ENCODE results near the gene HEY2.
A peak's percentile ranks its signal among the peaks of the same experiment; 100 is the strongest.

HEY2 gene

GRCh38 chr6:125745281-125746018, 4.0 kb upstream of the HEY2 start:
- peak; percentile 77 for DNase-seq

GRCh38 chr6:125746019-125746414, 3.4 kb upstream of the HEY2 start:
- peak; percentile 55 for DNase-seq

- DNase-seq = peak; percentile 89
Measured at GRCh38 chr6:125746731-125747588, 2.5 kb upstream of the HEY2 start.

- peak; percentile 81 for DNase-seq
Measured at GRCh38 chr6:125747589-125748405, 1.6 kb upstream of the HEY2 start.

GRCh38 chr6:125748406-125749172, 843 bp upstream of the HEY2 start:
- peak; percentile 76 for DNase-seq

- peak; percentile 66 for DNase-seq
Measured at GRCh38 chr6:125749865-125750691, 646 bp downstream of the HEY2 start.

GRCh38 chr6:125750692-125751333, 1.4 kb downstream of the HEY2 start:
- DNase-seq = no peak

GRCh38 chr6:125751334-125751916, 2.0 kb downstream of the HEY2 start:
- no peak for DNase-seq

- no peak for DNase-seq
Measured at GRCh38 chr6:125752773-125753172, 3.3 kb downstream of the HEY2 start.

GRCh38 chr6:125753218-125753936, 3.9 kb downstream of the HEY2 start:
- DNase-seq = peak; percentile 75

- DNase-seq = no peak
Measured at GRCh38 chr6:125753937-125754259, 4.5 kb downstream of the HEY2 start.

GRCh38 chr6:125754566-125754965, 5.1 kb downstream of the HEY2 start:
- DNase-seq = peak; percentile 48

GRCh38 chr6:125759184-125759902, 9.9 kb downstream of the HEY2 start:
- no peak for DNase-seq

- no peak for DNase-seq
Measured at GRCh38 chr6:125759959-125760457, 10.6 kb downstream of the HEY2 start.

GRCh38 chr6:125764121-125764671, 14.8 kb downstream of the HEY2 start:
- no peak for DNase-seq

GRCh38 chr6:125765944-125766343, 16.5 kb downstream of the HEY2 start:
- DNase-seq = no peak

- DNase-seq = no peak
Measured at GRCh38 chr6:125766641-125767040, 17.2 kb downstream of the HEY2 start.

- DNase-seq = no peak
Measured at GRCh38 chr6:125769147-125769783, 19.8 kb downstream of the HEY2 start.
